Effector CD4-positive, alpha-beta T cell (primary cell): ENCODE results near the gene MINDY4.

Source experiments
- DNase-seq: peaks from one replicate; pipeline ENCODE4 v3.0.0-alpha.2; 2020

MINDY4 gene

DNA sequence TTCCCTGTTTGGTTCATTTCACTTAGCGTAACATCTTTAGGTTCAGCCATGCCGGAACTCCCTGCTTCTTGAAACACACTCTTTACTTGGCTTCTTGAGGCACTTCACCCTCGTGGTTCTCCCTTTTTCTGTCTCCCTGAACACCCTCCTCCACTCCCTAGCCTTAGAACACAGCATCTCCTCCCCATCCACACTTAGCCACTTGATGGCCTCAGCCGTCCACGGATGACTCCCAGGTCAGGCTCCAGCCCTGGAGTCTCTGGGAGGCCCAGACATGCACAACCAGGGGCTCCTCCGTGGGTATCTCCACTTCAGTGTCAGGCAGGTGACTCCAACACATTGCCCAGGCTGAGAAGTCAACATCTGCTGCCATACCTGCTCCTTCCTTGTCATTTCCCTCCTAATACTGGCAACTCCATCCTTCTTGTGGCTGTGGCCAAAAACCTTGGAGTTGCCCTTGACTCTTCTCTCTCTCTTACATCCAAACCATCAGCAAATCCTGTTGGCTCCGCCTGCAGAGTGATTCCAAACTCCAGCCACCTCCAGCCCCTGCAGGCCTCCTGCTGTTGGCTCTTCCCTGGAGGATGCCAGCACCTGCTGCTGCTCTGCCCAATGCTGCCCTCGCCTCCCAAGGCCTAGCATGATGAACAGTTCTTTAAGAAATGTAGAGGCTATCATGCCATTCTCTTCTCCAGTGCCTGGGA is 27.7 kb upstream of the MINDY4 start:
- DNase-seq, result no peak

DNA sequence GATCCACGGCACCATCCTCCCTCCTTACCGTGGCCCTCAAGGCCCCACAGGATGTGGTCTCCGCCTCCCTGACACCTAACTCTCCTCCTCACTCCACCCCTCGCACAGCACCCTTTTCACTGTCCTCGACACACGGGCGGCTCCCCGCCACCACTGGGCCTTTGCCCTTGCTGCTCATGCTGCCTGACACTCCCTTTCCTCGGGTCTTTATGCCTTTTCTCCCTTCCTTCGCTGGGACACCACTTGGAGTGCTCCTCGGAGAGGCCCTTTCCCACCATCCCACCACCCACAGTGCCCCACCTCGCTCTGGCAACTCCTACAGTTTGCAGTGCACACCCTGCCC is 27.2 kb upstream of the MINDY4 start:
- DNase-seq, result no peak

DNA sequence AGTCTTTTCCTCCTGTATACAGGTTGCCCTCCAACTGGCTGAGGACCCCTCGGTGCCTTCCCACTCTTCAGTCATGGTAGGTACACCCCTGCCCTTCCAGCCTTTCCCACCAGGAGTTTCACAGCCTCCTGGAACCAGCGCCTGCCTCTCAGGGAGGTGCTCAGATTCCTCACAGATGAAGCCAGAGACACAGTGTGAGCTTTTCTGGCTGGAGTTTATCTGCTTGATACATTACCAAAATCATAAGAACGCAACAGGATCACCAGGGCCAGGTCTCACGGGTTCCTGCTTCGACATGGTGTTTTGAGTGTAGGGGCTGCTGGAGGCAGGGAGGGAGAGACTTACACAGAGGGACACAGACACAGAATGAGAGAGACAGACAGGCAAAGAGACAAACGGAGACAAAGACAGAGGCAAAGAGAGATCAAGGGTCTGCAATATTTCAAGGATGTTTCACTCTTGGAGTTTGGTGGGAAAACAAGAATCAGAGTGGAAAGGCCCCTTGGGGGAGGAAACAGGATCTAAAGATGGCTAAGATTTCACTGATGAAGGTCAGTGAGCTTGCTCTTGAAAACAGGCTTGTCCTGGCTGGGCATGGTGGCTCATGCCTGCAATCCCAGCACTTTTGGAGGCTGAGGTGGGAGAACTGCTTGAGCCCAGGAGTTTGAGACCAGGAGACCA is 25.8 kb upstream of the MINDY4 start:
- no peak for DNase-seq

DNA sequence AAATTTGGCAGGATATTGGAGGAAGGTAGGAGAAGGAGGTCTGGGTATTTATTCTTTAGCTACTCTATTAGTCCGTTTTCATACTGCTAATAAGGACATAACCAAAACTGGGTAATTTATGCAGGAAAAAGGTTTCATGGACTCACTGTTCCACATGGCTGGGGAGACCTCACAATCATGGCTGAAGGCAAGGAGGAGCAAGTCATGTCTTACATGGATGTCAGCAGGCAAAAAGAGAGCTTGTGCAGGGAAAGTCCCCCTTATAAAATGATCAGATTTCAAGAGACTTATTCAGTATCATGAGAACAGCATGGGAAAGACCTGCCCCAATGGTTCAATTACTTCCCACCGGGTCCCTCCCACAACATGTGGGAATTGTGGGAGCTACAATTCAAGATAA is 21.2 kb upstream of the MINDY4 start:
- no peak for DNase-seq

DNA sequence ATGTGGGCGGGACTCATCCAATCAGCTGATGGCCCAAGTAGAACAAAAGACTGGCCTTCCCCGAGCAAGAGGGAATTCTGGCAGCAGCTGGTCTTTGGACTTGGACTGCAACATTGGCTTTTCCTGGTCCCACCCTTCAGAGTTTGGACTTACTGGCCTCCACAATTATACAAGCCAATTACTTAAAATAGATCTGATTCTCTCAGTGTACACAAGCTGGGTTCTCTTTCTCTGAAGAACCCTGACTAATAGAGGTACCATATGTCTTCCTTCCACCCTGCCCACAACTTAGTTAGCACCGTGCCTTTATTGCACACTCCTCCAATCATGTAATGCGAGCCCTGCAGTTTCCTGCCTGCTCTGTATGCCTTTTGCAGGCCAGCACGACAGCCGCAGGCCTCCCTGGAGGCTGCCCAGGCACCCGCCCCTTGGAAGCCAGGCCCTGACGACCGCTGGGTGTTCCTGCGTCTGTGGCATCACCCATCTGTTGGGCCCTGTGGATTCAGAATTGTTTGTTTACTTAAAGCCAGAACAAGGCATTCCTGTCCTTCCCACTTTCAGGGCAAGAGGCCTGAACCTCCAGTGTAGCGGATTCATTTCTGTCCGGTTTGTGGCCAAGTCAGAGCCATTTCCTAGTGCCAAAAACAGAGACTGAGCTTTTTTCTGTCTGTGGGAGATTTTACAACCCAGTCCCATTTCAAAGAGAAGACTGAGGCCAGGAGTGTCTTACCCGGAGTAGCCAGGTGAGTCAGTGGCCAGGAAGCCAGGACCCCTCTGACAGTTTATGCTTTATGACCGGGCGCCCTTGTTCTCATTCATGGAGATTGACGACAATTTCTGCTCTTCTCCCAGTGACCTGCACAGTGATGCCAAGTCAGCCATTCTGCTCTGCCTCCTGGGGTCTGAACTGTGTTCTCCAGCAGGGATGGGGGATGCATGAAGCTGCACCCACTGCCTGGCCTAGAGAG is 20.2 kb upstream of the MINDY4 start:
- DNase-seq, result no peak

DNA sequence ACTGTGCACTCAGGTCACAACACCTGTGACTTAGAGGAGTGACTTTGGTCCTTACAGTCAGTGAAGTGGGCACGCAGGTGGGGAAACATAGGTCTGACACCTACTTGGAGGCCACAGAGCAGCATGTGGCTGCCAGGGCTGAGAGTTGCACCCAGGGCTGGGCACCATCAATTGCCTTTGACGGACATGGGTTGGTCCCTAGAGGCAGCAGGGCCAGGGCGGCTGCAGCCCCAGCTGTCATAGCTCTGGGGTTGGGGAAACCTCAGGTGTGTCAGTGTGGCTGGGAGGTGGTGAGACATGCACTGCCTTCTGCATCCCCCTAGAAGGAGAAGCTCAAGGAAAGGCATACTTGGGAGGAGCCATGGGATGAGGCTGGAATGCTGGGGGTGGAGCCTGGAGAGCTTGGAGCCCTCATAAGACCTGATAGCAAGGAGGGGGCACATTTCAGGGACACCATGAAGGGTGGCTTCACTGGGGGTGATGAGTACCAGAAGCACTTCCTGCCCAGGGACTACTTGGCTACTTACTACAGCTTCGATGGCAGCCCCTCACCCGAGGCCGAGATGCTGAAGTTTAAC is 19.4 kb upstream of the MINDY4 start, which contains the start of gene INMT:
TSS of gene INMT (plus strand) at position 440 of the 578 bp plus-strand sequence. CDS start at position 456, 16 bp downstream.
- no peak for DNase-seq

DNA sequence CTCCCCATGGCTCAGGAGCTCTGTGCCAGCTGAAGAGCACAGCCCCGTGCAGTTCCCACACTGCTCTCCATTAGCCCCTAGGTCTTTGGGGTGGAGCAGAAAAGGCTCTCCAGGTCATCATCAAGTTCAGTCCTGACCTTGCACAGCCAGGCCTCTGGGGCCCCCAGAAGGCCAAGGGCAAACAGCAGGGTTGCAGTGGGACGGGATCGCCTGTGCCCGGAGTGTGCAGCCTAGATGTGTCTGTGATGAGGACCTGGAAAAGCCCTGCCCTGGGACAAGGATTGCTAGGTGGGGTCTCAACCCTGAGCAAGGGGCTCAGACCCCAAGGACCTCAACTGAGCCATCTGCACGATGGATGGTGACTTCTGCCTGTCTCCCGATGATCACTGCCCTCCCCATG is 18.7 kb upstream of the MINDY4 start:
- no peak for DNase-seq

DNA sequence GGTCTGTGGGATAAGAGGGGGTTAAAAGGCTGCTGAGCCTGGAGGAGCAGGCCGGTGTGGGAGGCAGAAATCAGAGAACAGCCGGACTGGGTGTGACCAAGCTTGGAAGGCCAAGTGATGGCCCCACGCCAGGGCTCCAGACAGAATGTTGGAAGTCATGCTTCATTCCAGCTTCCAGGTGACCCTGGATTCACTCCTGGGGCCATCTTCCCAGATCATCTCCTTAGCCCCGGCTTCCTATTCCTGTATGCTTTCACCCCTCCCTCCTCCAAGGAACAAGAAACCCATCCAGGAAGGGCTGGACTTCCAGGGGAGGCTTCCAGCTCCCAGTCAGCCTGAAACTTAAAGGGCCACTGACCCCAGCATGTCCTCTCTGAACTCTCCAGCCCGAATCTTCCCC is 18.2 kb upstream of the MINDY4 start:
- no peak for DNase-seq

DNA sequence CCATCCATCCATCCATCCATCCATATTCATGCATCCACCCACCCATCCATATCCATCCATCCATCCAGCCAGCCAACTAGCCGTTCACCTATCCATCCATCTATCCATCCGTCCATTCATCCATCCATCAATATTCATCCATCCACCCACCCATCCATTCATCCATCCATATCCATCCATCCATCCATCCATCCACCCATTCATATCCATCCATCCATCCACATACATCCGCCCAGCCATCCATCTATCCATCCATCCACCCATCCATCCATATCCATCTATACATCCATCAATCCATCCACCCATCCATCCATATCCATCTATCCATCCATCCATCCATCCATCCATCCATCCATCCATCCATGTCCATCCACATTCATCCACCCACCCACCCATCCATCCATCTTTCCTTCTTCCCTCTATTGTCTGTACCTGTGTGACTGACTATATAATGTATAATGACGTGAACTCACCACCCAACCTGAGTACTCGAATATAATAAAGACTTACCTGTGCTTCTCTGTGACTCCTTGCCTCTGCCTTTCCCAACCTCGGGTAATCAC is 16.8 kb upstream of the MINDY4 start:
- DNase-seq, result no peak

DNA sequence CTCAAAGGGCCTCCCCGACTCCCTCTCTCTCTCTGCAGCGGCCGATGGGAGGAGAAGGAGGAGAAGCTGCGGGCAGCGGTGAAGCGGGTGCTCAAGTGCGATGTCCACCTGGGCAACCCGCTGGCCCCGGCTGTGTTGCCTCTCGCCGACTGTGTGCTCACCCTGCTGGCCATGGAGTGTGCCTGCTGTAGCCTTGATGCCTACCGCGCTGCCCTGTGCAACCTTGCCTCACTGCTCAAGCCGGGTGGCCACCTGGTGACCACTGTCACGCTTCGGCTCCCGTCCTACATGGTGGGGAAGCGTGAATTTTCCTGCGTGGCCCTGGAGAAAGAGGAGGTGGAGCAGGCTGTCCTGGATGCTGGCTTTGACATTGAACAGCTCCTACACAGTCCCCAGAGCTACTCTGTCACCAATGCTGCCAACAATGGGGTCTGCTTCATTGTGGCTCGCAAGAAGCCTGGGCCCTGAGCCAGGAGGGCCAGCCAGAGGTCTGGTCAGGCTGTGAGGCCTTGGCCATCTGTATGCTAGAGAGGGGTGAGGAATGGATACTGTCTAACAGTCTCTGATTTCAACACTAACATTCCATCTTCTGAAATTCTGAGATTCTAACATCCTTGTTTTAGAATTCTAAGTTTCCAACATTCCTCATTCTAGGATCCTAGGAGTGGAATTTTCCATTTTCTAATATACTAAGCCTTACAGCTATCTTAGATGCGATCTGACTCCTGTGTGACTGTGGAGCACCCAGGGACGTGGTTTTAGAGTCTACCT is 15.6 kb upstream of the MINDY4 start:
- no peak for DNase-seq

DNA sequence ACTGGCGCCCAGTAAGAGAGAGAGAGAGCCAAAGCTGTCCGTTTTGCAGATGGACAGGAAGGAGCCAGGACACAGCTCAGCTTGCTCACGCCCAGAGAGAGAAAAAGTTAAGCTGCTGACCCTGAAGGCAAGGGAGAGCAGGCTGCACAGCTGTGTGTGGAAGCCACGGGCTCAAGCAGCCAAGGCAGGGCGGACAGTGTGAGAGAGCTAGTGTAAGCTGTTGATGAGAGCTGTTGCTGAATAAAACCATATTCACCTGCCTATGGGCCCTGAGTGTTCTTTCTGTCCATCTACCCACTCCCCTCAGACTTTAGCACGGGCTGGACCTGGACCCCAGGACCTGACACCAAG is 13.9 kb upstream of the MINDY4 start:
- no peak for DNase-seq

DNA sequence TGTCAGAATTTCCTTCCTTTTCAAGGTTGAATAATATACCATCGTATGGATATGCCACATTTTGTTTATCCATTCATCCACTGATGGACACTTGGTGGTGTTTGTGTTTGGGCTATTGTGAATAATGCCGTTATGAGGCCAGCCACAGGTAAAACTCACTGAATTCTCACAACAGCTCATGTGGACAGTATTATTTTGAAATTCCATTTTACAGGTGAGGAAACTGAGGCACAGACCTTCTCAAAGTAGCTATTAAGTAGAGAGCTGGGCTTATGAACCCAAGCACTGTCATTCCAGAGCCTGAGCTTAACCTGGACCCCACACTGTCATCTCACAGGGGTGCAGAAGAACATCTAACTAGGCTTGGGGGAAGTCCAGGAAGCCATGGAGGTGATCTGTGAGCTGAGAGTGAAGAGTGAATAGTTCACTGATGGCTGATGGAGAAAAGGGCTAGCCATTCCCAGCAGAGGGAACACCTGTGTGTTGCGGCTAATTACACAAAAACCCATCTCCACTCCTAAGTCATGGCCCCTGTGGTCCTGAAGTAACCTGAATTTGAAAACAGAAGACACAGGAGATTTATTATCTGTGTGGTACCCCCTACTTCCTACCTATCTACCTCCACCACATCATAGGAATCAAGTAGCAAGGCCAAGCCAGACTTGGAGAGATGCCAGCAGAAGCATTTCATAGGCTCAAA is 10.6 kb upstream of the MINDY4 start:
- DNase-seq, result no peak

DNA sequence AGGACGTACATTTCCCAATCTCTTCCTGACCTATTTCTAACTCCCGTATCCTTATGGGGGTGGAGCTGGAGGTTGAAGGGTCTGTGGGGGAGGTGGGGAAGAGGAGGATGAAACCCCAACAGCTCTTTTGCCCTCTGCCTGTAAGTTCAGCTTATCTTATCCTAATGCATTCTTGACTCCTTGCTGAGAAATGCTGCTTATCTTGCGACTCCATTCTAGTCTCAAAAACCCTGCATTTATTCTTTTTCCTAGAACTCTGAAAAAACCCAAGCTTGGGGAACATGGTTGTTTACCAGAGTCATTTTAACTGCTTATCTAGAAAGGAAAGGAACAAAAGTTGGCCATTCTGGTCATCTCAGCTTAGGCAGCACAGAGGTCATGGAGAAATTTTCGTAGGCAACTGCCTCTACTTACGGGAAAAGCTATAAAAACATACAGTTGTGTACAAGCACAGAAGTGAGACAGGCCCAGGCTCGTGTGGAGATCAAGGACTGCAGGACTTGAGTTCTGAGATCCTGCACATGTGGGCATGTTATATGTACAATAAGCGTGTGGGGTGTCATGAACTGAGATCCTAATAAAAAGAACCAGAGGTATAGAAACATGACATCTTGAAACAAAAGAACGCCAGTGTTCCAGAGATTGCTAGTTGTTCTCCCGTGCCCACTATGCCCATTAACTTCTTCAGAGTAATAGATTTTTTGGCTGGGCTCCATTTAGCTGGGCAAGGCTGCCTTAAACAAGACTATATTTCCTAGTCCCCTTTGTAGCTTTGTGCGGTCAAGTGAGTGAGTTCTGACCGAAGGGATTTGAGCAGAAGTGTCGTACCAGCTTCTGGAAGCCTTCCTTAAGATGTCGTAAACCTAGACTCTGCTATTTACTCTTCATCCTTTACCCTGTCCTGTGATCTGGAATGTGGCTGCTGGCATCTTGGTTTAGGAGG is 9.7 kb upstream of the MINDY4 start:
- DNase-seq, result no peak

DNA sequence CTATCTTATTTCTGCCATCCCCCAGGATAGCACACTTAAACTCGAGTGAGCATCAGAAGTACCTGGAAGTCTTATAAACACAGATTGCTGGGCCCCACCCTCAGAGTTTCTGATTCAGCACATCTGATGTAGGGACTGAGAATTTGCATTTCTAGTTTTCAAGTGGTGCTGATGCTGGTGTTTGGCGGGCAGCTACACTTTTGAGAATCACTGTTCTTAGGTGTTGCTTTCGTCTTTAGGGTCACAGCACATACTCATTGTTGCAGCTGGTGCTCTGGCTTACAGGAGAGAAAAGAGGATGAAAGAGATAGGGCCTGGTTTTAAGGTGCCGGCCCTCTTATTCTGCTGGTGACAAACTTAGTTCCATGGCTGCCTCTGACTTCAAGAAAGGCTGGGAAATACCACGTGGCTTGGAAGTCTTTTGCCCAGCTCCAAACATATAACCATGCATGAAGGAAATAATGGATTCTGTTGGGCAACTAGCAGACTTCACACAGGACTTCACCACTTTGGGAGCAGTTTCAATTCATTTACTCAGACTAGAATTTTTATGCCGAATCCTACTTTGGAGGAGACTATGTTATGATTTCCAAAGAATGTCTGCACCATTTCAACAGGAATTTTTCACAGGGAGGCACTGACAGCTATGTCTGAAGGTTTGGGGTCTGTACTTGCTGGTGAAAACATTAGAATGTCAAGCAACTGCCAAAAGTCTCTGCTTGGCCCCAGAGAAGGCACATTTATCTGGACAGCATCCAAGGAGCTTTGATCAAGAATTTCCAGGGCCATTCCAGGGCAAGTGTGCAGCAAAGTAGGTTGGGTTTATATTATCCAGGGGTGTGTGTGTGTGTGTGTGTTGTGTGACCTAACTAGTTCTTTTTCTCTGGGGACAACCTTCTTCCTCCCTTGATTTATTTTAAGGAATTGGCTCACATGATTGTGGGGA is 6.9 kb upstream of the MINDY4 start:
- DNase-seq, result no peak

DNA sequence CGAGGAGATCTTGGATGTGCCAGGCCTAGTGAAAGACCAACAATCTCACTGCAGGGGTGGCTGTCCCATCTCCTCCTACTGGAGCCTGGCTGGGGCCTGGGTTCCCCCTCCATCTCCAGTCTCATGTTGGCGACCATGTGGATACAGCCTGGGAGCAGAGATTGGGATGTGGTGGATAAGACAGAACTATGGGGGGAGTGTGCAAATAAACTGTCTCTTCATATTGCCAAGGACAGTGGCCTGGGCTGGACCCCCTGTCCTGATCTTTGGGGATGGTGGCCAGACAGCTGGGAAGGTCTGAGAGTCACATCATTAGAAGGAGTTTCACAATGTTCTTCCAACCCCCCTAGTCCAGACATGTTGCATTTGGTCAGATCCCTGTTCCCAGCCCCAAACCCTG is 5.8 kb upstream of the MINDY4 start:
- DNase-seq, result no peak

DNA sequence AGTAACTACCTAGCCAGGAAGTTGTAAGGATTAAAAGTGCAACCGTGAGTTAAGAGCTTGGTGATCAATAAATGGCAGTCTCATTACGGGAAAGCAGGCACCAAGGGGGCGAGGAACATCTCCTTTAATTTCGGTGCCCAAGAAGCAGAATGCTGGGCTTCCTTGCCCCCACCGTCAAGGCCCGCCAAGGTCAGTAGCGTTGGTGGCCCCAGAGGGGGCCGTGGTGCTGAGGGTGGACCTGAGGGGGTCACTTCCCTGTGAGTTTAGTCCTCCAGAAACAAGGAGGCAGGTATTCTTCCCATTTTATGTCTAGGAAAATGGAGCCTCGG is 408 bp upstream of the MINDY4 start:
- DNase-seq, result no peak

DNA sequence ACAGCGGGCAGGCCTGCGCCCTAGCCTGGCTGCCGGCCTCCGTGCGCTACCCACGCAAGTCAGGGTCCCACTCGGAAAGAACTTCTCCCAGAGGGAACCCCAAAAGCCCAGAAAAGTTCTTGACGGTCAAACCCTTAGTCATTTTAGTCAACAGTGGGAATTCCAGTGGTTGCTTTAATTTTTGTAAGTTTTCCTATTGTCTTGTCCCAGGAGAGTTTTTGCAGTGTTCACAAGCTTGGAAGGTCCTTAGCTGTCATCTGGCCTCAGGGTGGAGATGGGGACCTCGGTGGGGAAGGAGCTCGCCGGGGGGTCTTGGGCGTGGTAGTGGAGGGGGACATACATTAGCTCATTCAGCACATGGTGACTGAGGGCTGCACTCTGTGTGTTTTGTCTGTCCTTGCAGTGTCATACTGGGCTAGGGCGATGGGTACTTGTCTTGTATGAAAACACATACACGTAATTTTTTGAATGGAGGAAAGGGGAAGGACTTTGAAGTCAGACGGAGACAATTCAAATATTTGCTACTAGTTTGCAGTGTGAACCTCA is 736 bp downstream of the MINDY4 start:
- no peak for DNase-seq

DNA sequence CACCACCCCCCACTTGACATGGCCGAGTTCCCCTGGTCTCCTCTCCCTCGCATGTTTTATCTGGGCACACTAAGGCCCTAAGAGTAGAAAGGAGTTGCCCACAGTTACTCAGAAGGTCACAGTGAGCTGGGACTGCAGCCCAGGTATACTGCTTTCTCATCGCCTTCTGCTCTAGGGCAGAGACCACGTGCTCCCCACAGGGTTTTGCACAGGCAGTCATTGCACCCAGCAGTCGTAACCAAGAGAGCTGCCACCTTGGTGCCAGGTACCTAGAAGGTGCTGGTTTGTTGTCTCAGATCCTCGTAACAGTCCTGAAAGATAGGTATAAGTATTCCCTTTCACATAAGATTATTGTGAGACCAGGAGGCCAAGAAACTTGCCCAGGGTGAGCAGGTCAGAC is 1.8 kb downstream of the MINDY4 start:
- no peak for DNase-seq

DNA sequence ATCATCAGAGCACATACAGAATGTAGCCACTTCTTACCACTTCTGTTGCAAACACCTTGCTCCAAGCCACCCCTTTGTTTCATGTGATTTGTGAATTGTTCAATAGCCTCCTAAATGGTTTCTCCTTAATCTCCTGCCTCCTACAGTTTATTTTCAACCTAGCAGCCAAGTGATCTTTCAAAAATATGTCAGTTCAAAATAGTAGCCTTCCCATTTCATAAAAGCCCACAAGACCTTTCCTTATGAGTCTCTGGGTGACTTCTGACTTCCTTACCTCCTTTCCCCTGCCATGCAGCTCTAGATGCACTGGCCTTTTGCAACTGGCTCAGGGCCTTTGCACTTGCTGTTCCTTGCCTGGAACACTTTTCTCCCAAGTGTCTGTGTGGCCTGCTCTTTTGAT is 4.8 kb downstream of the MINDY4 start:
- no peak for DNase-seq
